ENCODE data around the gene ZNF526.
"Not testable (repeated sequence)": the region's sequence is repeated elsewhere in the genome, so short reads cannot be mapped to it uniquely, and the experiment has no call there.

ZNF526 gene

GRCh38 chr19:42246922-42247639, 27.0 kb downstream of the ZNF526 start:
- DNase-seq = no peak

DNA sequence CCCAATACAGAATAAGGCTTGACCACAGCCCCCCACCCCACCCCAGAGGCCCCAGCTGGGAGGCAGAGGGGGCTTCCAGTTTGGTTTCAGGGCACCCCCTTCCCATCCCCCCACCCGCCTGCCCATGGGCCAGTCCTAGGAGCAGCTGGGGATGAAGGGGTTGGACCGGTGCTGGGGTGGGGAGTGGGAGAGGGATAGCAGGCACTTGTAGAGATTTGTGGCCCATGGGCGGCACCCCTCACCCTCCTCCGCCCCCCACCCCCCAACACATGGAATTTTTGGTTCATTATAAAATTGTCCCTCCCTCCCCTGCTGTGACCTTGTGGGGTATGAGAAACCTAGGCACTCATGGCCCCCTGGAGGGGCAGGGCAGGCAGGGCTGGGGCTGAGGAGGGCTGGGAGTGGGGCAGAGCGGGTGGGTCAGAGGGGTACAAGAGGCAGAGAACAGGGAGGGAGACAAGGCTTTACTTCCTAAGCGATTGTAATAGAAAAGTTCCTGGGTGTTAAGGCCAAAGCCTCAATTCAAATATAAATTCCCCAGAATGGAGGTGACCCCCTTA, 27.6 kb downstream of the ZNF526 start:
- DNase-seq = no peak

GRCh38 chr19:42248270-42249148, 28.4 kb downstream of the ZNF526 start:
- DNase-seq = no peak

DNA sequence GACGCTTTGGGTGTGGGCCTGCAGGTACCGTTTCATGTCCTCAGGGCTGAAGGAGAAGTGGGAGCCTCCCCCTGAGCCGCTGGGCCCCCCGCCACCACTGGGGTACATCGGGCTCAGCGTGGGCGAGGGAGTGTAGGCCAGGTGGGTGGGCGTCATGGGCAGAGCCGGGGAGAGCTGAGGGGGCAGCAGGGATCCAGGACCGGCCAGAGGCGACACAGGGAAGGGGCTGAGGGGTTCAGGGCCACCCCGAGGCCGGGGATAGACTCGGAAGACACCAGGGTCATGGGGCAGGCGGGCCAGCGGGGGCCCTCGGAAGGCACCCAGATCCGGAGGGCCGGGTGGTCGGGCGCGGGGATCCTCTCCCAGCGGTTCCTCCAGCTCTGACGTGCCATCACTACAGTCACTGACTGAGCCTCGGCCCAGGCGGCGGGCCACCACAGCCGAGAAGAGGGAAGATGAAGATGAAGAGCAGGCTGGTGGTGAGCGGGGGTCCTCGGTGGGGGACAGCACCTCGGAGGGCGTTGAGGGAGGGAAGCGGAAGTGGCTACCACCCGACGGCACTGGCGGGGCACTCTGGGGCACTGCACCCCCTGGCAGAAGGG, 29.1 kb downstream of the ZNF526 start:
- DNase-seq = no peak

GRCh38 chr19:42249769-42250168, 29.7 kb downstream of the ZNF526 start:
- no peak for DNase-seq

DNA sequence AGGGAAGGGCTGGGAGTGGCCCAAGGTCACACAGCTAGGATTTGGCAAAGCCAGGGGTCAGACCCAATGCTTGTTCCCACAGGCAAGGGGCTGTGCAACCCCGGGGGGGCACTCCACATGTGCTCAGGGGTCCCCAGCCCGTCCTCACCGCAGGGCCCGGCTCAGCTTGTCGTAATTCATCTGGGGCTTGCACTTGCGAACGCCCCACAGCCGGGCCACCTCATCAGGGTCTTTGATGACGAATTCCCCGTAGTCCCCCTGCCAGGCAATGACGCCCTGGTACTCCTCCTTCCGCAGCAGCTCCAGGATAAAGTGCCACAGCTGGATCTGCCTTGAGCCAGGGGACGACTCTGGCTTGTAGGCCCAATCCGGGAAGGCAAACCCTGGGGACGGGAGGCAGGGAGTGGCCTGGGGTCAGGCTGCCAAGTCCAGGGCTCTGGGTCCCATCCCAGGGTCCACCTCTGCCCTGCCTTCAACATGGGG, 30.1 kb downstream of the ZNF526 start:
- DNase-seq = no peak

DNA sequence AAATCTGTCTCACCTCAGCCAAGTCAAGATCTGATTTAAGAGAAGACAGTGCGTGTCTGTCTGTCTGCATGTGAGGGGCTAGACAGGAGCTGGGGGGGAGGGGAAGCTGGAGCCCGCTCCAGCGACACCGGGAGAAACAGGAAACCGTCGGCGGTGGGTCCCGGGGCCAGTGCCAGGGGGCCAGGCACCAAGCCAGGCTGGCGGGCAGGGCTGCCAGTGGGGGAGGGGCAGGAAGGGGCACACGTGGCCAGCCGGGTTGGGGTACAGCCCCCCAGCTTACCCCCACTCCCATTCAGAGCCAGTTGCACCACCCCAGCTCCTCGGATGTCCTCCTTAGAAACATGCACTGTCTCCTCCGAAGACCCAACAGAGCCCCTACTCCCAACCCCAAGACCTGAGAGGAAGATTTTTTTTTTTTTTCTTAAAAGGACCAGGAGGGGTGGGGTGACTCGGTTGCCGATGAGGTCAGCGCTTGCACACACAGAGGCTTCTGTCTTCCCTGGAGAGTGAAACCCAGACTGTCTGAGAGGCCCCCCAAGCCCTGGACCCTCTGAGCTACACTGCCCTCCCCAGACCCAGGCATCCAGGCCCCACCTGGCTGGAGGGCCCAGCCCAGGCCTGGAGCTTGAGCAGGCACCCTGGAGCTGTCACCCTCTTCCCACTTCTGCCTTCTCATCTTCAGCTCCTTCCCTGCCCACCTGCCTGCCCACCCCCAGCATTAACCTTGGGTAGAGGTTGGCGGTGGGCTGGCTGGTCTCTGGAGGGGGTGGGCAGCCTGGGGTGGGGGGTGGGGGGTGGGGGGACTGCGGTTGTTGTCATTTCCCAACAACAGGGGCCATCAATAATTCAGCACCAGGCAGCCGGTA, 30.8 kb downstream of the ZNF526 start:
- DNase-seq = no peak

GRCh38 chr19:42251572-42252358, 31.7 kb downstream of the ZNF526 start:
- no peak for DNase-seq

DNA sequence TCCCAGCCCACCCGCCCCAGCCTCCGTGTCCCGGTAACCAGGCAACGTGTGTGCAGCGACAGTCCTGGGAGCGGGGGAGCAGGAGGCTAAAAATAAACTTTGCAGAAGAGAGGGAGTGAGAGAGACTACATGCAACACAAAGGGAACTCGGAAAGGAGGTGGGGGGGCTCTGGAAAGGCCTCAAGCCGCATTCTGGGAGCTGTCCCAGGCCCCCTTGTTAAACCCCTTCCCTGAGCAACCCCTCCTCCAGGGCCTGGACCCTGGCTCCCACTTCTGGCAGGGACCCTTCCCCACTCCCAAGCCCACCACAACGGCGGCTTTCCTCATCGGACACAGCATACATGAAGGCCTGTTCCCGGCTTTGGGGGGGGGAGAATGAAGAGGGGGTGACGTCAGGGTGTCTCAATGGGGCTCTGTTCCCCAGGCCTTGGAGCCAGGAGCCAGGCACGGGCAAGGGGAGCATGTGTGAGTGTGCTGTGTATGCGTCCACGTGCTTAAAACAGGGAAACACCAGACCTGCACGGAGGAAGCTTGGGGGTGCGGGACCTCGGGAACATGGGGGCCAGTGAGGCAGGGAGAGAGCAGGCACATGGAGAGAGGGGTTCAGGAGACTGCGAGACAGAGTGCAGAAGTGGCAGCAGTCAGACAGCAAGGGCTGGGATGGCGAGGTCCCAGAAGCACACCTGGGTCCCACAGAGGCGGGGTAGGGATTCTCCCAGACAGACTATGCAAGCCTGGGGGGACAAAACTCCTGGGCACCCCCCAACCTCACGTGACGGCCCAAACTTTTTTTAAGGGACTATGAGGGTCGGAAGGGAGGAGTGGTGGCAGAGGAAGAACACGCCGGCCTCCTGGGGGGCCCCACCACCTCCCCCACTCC, 32.5 kb downstream of the ZNF526 start:
- no peak for DNase-seq

- peak; percentile 62 for DNase-seq
These were observed 33.4 kb downstream of the ZNF526 start for GRCh38 chr19:42253245-42254088.

GRCh38 chr19:42254089-42254849, 34.2 kb downstream of the ZNF526 start:
- DNase-seq = peak; percentile 76

DNA sequence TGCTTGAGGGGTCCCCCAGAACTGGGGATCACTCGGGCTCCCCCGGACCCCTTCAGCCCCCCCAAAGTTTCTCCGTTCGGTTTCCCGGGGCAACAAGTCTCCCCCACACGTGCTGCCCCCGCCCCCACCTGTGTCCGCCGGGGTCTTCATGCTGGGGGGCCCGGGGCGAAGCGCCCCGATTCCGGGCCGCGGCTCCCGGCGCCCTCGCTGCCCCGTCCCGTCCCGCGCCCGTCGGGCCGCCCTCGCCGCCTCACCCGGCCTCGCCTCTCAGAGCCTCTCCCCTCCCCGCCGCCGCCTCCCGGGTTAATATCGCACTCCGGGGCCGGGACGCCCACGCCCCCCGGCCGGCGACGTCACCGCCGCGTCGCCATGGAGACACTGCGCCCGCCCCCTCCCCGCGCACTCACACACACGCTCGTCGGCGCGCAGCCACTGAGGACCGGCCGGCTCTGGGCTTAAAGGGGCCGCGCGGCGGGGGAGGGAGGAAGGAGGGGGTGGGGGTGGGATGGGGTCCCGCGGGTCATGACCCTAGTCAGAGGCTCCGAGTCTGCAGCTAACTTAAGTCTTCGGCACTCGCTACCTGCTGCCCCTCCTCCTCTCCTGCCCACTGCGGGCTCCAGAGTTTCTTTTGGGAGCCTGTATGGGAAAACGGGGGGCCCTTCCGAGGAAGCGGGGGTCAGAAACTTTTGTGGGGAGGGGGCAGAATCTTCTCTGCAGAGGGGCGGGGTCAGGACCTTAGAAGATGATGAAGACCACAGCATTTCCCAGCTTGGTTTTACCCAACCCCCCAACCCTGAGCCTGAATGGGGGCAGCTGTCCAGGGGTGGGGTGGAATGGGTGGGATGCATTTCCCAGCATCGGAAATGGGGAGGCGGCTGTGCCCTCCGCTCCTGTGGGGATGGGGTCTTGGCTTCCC, 35.0 kb downstream of the ZNF526 start, which contains the start of gene ERF:
Gene ERF (minus strand): TSS at position 279 of the 916 bp plus-strand sequence. CDS start 129 bp downstream, at position 150.
- peak; percentile 93 for DNase-seq

DNA sequence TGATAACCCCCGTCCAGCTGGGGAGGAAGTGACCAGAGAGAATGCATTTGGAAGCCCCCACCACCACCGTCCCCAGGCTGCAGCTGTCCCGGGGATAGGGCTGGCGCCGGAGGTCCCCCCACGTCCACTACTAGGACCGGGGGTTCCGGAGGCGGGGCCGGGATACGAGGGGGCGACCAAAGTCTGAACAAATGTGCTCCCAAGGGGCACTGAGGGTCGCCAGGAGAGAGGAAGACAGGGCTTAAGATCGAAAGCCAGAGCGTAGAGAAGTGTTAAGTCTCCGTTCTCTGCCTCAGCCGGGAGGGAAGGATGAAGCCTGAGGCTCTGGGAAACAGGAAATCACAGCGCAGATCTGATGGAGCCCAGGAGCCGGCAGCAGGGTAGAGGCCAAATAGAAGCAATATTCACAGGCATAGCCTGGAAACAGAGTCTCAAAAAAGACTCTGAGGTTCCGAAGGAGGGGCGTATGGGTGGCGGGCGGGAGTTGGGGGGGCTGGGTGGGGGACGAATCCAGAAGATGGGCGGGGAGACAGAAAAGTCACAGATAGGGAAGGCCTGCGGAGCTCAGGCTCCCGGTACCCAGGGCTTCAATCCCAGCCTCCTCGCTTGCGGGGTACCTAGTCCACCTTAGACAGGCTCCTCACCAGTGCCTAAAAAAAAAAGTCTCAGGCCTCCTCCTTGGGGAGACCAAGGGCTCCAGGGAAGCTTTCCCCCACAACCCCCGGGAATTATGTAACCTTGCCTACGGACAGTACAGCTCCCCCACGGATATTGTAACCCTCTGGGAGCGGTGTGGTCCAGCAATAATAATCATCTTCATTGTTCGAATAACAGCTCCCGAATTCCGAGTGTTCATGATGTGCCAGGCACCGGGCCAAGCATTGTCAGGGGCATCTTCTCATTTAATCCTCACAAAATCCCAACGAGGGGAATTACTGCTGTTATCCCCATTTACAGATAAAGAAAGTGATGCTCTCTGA, 35.9 kb downstream of the ZNF526 start:
- DNase-seq = no peak

GRCh38 chr19:42257842-42258241, 37.7 kb downstream of the ZNF526 start:
- not testable (repeated sequence) for DNase-seq

GRCh38 chr19:42261763-42262162, 41.7 kb downstream of the ZNF526 start:
- no peak for DNase-seq

DNA sequence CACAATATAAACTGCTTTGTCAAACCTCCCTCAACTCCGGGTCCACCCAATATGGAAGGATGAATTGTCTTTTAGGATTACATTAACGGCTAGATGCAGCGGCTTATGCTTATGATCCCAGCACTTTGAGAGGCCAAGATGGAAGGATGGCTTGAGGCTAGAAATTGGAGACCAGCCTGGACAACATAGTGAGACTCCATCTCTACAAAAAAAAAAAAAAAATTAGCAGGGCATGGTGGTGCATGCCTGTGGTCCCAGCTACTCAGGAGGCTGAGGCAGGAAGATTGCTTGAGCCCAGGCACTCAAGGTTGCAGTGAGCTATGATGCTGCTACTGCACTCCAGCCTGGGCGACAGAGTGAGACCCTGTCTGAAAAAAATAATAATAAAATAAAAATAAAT, 46.0 kb downstream of the ZNF526 start:
- DNase-seq = not testable (repeated sequence)
